ENCODE results near the gene MAS1L. TPM values are rescaled to one million over a fixed set of nuclear protein-coding genes. Genes with fewer than 3 reads are reported as not detected.
"Not testable (repeated sequence)": the region's sequence is repeated elsewhere in the genome, so short reads cannot be mapped to it uniquely, and the experiment has no call there.

MAS1L gene
- polyA plus RNA-seq, 3 donors: not detected

- DNase-seq (ENCODE audit: extremely low read depth in 1 of 11, low read depth in 9 of 11, low spot score in 4 of 11): no peak
Measured at GRCh38 chr6:29439006-29439405, 48.8 kb downstream of the MAS1L start, which contains the start of gene OR10C1. Gene OR10C1 (plus strand): TSS chr6:29439306. CDS start chr6:29440016, 710 bp downstream.

- not testable (repeated sequence) for DNase-seq (ENCODE audit: extremely low read depth in 1 of 11, low read depth in 9 of 11, low spot score in 4 of 11)
Measured at GRCh38 chr6:29436730-29437129, 51.0 kb downstream of the MAS1L start.

Other genes with a start within 250 kb of the MAS1L start
- under 1 TPM; 0.06 to 0.12 (median 0.11) TPM for gene OR14J1, start 186.3 kb downstream of the MAS1L start, polyA plus RNA-seq (ENCODE audit: insufficient read length in 3 of 3)
- gene OR5V1, start 119.1 kb downstream of the MAS1L start, polyA plus RNA-seq (ENCODE audit: insufficient read length in 3 of 3): not detected
- gene OR12D3, start 112.7 kb downstream of the MAS1L start, polyA plus RNA-seq (ENCODE audit: insufficient read length in 3 of 3): not detected
- gene OR12D2, start 92.3 kb downstream of the MAS1L start, polyA plus RNA-seq (ENCODE audit: insufficient read length in 3 of 3): not detected
- not detected for gene OR12D1, start 73.0 kb downstream of the MAS1L start, polyA plus RNA-seq (ENCODE audit: insufficient read length in 3 of 3)
- not detected for gene OR10C1, start 48.6 kb downstream of the MAS1L start, polyA plus RNA-seq (ENCODE audit: insufficient read length in 3 of 3)
- gene OR11A1, start 30.9 kb downstream of the MAS1L start, polyA plus RNA-seq (ENCODE audit: insufficient read length in 3 of 3): not detected
- gene OR2H1, start 30.8 kb downstream of the MAS1L start, polyA plus RNA-seq (ENCODE audit: insufficient read length in 3 of 3): not detected
- 1 to 10 TPM in 1 of 3 donors, under 1 TPM in 2; 0.52 to 1.3 (median 0.90) TPM for gene UBD, start 71.8 kb upstream of the MAS1L start, polyA plus RNA-seq (ENCODE audit: insufficient read length in 3 of 3)
- gene OR2H2, start 97.2 kb upstream of the MAS1L start, polyA plus RNA-seq (ENCODE audit: insufficient read length in 3 of 3): under 1 TPM; 0.11 to 0.13 (median 0.11) TPM
- gene GABBR1, start 145.2 kb upstream of the MAS1L start, polyA plus RNA-seq (ENCODE audit: insufficient read length in 3 of 3): 100 to 1,000 TPM in 1 of 3 donors, 10 to 100 TPM in 2; 66.8 to 109 (median 70.0) TPM
- gene MOG, start 169.1 kb upstream of the MAS1L start, polyA plus RNA-seq (ENCODE audit: insufficient read length in 3 of 3): under 1 TPM in 1 of 3 donors, not detected in 2; 0.20 TPM
- gene ZFP57, start 193.2 kb upstream of the MAS1L start, polyA plus RNA-seq (ENCODE audit: insufficient read length in 3 of 3): under 1 TPM in 2 of 3 donors, not detected in 1; 0.22 to 0.28 TPM
- gene HLA-F, start 235.5 kb upstream of the MAS1L start, polyA plus RNA-seq (ENCODE audit: insufficient read length in 3 of 3): 10 to 100 TPM in 1 of 3 donors, 1 to 10 TPM in 2; 3.1 to 11.4 (median 4.9) TPM